Kidney epithelial cell (primary cell): ENCODE measurements around the gene C11orf68. TPM values are rescaled to one million over a fixed set of nuclear protein-coding genes. Genes with fewer than 3 reads are reported as not detected.

Experiments used
- DNase-seq: peaks from one replicate; pipeline ENCODE4 v3.0.0-alpha.2; 2010; ENCODE audit warnings: low read depth
- H3K27me3 ChIP-seq: 2 replicates; pipeline ENCODE4 v1.6.0; 2011; ENCODE audit warnings: low read length; ENCODE audit not compliant: control insufficient read depth, insufficient read depth
- H3K36me3 ChIP-seq: 2 replicates; pipeline ENCODE4 v1.5.1; 2011; ENCODE audit warnings: low read length; ENCODE audit not compliant: control insufficient read depth, insufficient read depth
- H3K4me3 ChIP-seq: 2 replicates; pipeline ENCODE4 v1.5.1; 2011; ENCODE audit warnings: low read depth, mild to moderate bottlenecking, control low read depth, low read length
- CTCF ChIP-seq: IDR thresholded peaks from 2 replicates; pipeline ENCODE4 v1.5.1; 2011; ENCODE audit warnings: mild to moderate bottlenecking, moderate library complexity, low read length, control low read depth, inconsistent platforms; ENCODE audit not compliant: insufficient read depth, poor library complexity, severe bottlenecking
- total RNA-seq: library from RNA; depleted of rRNA; stranded (reverse); fragments of >200 nt; gene quantifications from 2 replicates; pipeline ENCODE4 v1.2.3, GENCODE V29; 2015

Gene C11orf68
- total RNA-seq, 1 donor from 2014 or later, result 19.7 TPM

- no peak for DNase-seq
- Histone ChIP-seq H3K4me3 (peak overlapping the region; percentile 63), H3K27me3 (no peaks in the 10 kb centered on the region), H3K36me3 (peaks cover 11% of the 10 kb centered on the region)
- TF ChIP-seq CTCF, result no peak
Measured at GRCh38 chr11:65887723-65888162, 31.1 kb downstream of the C11orf68 start.

GRCh38 chr11:65886826-65887722 is 31.8 kb downstream of the C11orf68 start:
- TF ChIP-seq CTCF, result no peak
- no peaks in the 10 kb centered on the region for H3K27me3 ChIP-seq
- no peak for DNase-seq
- H3K4me3 ChIP-seq, result peak overlapping the region; percentile 63
- H3K36me3 ChIP-seq, result peaks cover 11% of the 10 kb centered on the region

- no peak for DNase-seq
- Histone ChIP-seq H3K36me3 (peaks cover 11% of the 10 kb centered on the region), H3K4me3 (no peak overlapping the region), H3K27me3 (no peaks in the 10 kb centered on the region)
- TF ChIP-seq CTCF, result no peak
Measured at GRCh38 chr11:65885808-65886536, 32.9 kb downstream of the C11orf68 start.

- no peak overlapping the region for H3K4me3 ChIP-seq
- no peak for DNase-seq
- H3K36me3 ChIP-seq, result peaks cover 11% of the 10 kb centered on the region
- H3K27me3 ChIP-seq, result no peaks in the 10 kb centered on the region
- no peak for TF ChIP-seq CTCF
Measured at GRCh38 chr11:65885231-65885630, 33.6 kb downstream of the C11orf68 start.

GRCh38 chr11:65884716-65885092 is 34.2 kb downstream of the C11orf68 start:
- H3K27me3 ChIP-seq, result no peaks in the 10 kb centered on the region
- peaks cover 11% of the 10 kb centered on the region for H3K36me3 ChIP-seq
- DNase-seq, result no peak
- no peak overlapping the region for H3K4me3 ChIP-seq
- TF ChIP-seq CTCF, result peak; percentile 100
